ENCODE measurements around the gene RPL35.

DNA sequence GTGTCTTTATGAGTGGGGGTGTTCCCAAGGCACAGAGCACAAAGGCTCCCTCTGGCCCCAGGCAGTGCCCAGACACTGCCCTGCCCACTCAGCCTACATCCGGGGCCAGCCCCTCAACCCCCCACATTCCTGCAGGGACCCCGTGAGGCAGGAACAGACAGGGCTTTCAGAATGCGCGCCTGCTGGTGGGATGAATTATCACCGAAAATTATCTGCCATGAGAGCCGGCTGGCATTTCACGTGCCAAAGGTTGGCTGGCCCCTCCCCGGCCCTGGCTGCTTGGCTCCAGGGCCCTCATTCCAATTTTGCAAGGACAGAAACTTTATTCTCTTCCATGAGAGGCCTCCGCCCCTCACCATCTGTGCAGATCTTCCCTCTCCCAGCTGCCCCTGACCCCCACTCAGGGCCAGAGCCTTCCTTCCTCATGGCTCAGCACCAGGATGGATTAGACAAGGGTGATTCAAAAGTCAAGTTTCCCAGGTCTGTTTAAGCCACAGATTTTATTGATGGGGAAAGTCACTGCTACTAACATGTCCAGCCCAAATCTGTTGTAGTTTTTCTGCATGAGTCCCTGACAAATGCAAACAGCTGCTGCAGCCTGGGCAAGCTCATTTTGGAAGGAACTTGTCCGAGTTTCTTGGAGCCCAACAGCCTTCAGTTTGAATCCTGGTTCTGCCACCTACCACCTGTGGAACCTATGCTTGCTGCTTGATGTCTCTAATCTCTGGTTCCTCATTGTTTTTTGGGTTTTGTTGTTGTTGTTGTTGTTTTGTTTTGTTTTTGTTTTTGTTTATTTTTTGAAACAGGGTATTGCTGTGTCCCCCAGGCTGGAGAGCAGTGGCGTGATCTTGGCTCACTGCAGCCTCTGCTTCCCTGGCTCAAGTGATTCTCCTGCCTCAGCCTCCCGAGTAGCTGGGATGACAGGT lies 40.8 kb downstream of the RPL35 start:
- TF ChIP-seq POLR2AphosphoS5 (IDR thresholded peaks at IDR 0.05; ENCODE audit: borderline replicate concordance, low read depth, low read length), result no peak
- no peak for TF ChIP-seq EZH2 (IDR thresholded peaks at IDR 0.05)
- no peak for TF ChIP-seq FOXP2 (optimal IDR thresholded peaks at IDR 0.05; ENCODE audit: control extremely low read depth, extremely low read length, insufficient read depth)
